GM19351 (cell line): Measurements from ENCODE around the gene FAM171A1.
A peak's percentile ranks its signal among the peaks of the same experiment; 100 is the strongest.

Experiments used
- ATAC-seq: cut with Tn5 transposase; IDR thresholded peaks from one replicate; pipeline ENCODE4 v1.9.1; 2021; ENCODE audit warnings: mild to moderate bottlenecking, moderate library complexity; ENCODE audit not compliant: unreplicated experiment

Gene FAM171A1

DNA sequence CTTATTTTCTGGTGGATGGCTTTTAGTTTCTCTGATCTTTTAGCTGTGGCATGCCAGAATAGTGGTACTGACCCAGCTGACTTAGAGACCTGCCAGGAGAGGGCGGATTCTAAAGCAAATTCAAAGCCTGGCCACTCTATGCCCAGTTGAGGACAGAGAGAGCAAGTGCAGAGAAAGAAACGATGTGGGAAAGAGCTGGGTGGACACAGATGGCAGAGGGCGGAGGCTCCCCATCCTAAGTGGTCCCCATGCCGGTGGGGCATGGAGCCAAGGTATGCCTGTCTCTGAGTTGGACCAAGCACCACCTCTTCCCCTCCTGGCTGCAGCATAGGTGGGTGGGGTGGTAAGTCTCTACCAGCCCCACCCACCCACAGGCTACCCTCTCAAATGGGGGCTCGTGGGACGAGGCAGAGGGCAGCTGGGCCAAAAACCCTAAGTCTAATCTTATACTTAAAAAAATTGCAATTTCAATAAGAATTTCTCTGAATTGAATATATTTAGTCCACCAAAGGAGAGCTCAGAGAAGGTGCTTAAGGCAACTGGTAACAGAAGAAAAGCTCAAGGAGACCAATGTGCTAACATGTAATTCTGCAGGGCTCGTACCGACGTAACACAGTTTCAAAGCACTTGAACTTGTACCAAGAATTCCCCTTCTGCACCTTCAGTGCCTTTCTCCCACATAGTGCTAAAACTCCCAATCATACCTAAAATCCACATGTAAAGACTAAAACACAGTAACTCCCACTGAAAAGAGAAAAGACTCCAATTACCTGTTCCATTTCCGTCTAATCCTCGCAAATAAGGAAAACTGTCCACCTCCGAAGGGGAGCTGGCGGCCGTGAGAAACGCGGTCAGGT is 116.9 kb downstream of the FAM171A1 start:
- ATAC-seq, result peak; percentile 39

DNA sequence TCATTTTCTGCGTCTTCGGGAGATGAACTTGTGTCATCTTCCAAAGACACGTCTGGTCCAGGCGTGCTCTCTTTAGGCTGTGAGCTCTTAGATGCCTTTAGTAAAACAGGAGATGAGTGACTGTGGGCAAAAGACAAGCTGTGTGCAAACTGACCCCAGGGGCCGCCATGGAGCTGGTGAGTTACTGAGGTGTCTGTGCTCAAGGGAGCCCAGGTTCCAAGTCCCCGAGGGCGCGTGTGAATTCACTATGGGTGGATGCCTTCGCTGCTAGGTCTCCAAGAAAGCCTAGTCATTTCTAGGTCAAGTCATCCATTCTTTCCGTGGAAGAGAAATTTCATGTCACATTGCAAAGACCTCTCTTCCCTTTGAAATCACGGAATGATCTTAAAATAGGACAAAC is 118.7 kb downstream of the FAM171A1 start:
- ATAC-seq, result no peak

DNA sequence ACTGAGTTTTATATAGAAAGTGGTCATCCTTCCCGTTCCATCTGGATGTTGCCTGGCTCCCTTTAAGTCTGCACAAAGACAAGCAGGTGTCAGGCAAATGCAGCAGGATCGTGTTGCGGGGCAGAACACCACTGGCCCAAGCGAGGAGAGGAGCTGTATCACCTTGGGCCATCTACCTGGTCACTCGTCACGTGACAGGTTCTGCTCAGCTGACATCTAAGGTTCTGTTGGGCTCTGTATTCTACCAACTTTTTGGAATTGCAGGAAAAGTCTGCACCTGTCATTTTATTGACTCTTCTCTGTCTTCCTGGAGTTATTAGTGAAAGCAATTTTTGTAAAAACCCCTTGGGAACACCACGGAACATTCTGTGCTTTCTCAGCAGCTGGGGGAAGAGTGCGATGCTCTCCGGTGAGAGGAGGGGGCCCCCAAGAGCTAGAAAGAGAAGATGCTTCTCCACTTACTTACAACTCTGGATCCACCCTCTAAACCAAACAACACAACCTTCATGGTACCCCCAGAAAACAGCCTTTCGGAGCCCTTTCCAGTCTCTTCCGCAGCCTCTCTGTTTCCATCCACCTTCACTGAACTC is 119.2 kb downstream of the FAM171A1 start:
- ATAC-seq, result no peak

DNA sequence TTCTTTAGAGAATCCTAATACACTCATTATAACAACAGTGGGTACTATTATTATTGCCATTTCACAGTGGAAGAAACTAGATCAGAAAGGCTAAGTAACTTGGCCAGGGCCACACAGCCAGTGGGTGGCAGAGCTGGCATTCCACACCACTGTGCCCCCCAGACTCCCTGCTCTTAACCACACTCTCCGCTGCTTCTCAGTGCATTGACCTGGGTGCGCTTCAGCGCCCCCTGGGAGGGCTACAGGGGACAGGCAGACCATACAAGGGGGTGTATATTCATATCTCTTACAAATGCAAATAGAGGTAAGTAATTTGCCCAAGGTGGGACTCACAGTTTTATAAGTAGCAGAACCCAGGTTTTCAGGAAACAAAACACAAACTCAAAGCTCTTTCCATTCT is 125.6 kb downstream of the FAM171A1 start:
- ATAC-seq, result no peak

DNA sequence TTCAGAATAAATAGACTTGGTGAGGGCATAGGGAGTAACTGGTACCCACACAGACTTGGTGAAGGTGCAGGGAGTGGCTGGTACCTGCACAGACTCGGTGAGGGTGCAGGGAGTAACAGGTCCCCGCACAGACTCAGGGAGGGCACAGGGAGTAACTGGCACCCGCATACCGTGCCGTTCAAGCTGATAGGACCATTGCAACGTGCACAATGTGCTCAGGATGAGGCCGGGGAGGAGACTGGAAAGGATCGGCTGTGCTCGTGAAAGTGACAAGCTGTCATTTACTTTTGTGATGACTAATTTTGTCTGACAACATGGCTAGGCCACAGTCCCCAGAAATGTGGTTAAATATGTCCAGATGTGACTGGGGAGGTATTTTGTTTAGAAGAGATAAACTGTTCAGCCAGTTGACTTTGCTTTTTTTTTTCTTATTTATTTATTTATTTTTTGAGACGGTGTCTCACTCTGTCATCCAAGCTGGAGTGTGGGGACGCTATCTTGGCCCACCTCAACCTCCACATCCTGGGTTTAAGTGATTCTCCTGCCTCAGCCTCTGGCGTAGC is 126.4 kb downstream of the FAM171A1 start:
- no peak for ATAC-seq

DNA sequence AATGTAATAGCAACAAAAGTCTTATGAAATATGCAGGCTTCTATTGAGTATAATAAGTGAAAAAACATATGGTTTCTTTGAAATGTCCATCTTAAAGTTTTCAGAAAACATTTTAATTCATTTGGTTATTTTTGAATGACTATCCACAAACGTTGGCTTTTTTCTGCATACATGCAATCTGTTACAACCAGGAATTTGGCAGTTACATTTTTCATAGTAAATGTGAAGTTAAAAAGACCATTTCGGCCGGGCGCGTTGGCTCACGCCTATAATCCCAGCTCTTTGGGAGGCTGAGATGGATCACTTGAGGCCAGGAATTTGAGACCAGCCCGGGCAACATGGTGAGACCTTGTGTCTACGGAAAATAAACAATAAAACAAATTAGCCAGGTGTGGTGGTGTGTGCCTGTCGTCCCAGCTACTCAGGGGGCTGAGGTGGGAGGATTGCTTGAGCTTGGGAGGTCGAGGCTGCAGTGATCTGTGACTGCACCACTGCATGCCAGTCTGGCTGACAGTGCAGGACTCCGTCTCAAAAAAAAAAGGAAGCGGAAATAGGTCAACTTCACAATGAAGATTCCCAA is 128.7 kb downstream of the FAM171A1 start:
- no peak for ATAC-seq

DNA sequence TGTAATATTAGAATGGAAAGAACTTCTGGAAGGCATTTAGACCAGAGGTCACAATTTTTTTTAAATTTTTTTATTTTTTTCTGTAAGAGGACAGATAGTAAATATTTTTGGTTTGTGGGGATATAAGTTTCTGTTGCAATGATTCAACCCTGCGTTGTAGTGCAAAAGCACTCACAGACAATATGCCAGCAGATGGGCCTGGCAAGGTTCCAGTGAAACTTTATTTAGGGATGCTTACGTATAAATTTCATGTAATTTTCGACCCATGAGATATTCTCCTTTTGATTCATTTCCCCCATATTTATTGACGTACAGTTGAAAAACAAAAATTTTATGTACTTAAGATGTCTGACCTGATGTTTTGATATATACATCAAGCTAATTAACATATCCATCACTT is 129.8 kb downstream of the FAM171A1 start:
- ATAC-seq, result no peak

DNA sequence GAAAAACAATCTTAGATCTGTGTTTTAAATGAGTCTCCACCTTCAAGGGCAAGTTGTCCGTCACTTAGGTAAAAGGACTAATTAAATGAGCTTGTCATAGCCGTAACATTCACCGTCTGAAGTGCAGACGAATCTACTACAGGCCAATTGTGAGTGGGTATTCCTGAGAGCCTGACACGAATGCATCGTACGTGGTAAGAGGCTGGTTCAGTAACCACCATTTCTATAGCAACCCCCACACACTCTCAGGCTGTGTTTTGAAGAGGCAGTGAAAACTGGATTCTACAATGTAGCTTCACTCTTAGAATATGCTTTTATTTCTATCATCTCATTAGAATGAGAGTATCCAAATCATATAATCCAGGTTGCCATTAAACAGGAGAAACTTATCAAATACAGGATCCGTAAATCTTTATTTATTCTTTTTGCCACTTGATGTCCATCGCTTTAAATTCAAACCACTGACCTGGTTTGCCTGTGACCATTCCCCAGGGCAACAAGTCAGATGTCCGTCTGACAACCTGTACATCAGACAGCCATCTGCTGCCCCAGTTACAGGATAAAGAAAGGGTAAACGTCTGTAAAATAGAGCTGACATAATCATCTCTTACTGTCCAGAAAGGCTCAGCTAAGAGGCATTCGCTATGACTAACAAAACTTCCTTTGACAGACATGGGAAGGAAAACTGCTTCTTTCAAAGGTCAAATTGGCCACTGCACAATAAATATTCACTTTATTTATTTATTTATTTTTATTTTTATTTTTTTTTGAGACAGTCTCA is 132.3 kb downstream of the FAM171A1 start:
- no peak for ATAC-seq

DNA sequence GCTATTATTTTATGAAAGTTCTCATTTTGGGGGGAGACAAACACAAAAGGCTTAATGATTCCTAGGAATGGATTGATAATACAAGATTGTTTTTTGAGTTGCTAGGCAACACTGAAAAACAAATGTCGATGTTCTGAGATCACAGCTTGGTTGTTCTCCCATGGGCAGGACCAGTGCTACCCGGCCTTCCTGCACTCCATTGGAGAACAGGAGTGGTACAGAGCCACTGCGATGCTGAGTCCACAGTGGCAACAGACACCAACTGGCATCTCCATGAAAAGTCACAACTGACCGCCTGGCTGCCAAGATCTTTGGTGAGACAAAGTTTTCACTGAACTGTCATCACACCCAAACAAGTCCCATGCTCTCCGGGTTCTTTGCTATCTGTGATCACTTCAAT is 133.7 kb downstream of the FAM171A1 start:
- ATAC-seq, result no peak

DNA sequence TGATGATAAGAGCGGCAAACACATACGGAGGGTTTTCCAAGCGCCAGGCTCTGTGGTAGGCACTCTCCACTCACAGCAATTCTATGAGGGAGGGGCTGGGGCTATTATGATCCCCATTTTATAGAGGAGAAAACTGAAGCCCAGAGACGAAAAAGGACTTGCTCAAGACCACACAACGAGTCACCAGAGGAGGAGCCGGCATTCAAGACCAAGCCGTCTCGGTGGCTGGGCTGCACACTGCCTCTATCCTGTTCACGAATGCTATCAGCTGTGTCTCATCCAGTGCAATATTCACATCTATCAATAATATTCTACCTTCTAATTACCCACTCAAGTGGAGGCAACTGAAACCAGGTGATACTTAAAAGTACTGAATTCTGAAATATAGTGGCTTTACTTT is 134.7 kb downstream of the FAM171A1 start:
- no peak for ATAC-seq

DNA sequence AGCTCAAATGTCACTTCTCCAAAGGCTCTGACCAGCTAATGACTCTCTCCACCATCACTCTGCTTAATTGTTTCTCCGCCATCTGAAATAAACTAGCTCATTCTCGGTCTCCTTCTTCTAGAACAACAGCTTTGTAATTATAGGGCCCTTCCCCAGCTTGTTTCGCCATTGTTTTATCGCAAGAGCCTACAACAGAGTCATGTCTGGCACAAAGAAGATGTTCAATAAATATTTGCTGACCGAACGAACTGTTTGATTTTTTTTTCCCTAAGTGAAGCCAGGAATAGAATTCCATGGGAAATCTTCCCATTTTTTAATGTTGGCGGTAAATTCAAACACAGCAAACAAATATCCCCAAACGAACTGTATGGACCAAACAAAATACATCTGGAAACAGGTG is 138.8 kb downstream of the FAM171A1 start:
- ATAC-seq, result no peak

DNA sequence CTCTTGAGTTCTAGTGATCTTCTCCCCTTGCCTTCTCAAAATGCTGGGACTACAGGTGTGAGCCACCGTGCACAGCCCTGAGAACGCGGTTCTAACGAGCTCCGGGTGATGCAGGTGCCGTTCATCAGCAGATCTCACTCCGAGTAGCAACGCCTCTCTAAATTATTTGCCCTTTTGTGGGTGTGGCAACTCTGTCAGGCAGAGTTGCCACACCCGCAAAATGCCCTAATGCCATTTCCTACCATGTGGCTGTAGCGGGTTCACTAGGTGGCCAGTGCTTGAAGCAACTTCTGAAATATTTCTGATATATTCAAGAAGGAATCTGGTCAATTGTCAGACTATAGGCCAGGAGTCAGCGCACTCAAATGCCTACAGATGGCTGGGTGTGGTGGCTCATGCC is 139.7 kb downstream of the FAM171A1 start:
- ATAC-seq, result no peak

DNA sequence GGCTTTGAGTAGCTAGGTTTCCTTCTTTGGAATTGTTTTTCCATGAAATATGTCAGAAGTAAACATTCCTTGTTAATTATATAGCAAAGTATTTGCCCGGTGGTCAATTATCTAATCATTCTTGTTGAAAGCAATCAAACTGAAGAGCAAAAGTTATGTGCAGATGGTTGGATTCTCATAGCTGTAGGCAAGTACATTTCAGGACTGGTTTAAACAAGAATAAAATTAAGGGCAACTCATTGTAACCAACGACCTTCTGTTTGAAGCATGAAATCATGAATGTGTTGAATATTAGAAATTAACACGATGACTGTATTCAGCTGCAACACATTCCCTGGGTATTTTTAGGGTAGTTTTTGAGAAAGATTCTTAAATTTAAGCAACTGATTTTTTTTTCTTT is 140.8 kb downstream of the FAM171A1 start:
- ATAC-seq, result no peak

DNA sequence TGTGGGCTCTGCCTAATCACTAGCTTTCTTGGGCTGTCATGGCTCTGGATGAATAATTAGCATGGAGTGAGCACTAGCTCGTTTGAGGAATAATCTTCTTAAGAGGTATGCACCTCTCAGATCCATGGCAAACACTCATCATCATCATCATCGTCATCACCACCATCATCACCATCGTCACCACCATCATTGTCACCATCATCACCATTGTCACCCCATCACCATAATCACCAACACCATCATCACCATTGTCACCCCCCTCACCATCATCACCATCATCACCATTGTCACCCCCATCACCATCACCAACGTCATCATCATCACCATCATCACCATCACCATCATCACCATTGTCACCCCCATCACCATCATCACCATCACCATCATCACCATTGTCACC is 141.8 kb downstream of the FAM171A1 start:
- ATAC-seq, result no peak

DNA sequence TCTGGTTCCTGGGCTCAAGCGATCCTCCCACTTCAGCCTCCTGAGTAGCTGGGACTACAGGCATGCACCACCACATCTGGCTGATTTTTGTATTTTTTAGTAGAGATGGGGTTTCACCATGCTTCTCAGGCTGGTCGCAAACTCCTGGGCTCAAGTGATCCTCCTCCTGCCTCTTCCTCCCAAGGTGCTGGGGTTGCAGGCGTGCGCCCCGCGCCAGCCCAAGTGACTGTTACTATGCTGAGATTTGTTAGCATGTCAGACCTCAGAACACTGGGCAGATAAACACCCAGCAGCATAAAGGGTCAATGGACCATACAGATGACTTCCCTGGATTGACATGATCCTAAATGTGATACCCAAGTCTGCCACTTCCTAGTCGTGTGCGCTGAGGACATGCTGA is 142.7 kb downstream of the FAM171A1 start:
- no peak for ATAC-seq

DNA sequence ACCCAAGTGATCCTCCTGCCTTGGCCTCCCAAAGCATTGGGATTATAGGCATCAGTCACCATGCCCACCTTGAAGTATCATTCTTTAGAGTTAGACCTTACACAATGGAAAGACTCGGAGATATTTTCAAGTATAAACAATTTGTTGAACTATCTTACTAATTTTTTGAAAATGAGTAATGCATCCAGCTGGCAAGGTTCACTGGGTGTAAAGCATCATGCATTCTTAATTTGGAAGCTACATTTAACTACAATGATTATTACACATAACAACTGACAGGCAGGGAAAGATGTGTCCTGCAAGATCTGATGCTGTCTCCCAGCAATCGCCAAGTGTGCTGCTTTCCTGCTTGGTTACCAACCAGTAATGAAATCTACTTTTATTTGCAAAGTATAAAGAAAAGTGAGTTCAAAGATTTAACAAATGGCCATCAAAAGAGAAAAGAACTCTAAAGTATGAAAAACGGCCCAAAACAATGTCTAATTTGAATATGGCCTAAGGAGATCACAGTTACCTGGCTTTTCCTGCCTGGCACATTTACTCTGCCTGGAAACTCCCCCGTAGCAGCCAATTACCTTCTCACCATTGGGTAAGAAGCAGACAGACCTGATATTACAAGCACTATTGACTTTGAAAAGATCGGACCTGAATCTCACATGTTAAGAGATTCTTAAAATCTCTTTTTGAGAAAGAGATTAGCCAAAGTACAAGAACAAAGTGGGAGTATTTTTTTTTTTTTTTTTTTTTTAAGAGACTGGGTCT is 143.3 kb downstream of the FAM171A1 start:
- ATAC-seq, result no peak

DNA sequence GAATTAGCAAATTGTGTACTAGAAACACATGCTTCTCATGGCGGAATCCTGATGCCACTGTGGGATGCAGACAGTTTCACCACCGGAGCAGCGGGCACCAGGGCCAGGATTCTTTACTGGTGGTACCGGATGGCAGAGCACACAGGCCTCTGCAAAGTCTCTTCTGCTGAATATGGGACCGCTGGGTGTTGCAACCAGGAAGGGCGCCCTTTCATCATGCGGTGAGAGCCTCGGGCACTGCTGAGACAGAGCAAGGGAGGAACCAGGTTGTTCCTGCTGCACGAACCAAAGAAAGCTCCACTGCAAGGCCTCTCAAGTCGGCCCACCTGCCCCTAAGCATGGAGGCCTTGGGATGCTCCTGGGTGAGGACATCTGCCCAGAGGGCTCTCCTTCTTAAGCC is 145.6 kb downstream of the FAM171A1 start:
- ATAC-seq, result no peak

DNA sequence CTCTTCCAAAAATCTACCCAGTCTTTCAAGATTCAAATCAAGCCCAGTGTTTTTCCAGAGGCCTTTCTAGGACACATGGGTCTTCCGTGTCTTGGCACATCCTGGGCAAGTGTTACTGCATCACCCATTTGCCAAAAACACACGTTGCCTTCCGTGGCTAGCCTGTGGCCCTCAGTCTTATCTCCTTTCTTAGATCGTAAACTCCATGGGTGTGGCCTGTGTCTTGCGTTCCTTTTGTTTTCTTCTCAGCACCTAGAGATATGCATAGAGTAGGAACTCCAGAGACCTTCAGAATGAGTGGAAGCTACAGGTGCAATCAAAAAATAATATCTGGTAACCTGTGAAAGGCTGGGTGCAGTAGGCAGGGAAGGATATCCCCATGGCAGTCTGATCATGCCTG is 146.1 kb downstream of the FAM171A1 start:
- ATAC-seq, result no peak

DNA sequence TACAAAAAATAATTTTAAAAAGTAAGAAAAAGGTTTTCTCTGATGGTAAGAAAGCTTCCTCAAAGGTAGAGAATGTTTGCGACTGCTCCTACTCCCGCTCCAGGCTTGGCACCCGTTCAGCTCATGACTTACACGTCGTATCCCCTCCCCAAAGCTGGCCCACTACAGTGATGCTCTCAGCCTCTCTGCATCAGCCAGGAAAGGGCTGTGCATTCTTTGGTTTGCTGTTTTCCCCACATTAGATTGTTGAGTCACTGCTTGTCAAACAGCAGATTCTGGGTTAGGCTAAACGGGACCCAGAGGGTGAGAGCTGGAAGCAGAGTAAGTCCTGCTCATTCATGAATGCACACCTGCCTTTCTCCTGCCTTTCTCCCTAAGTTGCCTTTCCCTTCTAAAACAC is 147.9 kb downstream of the FAM171A1 start:
- ATAC-seq, result no peak

DNA sequence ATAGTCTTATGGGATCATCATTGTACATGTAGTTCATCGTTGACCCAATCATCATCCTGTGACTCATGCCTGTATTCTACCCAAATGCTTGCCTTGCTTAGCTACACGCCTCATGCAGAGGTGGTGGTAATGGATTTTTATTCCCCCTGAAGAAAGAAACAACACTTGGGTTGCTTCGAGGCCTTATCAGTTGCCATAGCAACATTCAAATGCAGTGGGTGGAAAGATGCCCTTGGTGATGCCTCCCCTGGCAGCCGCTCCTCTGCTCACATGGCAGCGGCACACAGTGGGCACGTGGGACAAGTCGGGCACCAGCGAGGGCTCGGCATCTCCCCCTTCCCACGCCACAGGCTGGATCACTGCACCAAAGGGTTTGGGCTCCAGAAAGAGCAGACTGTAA is 148.6 kb downstream of the FAM171A1 start:
- ATAC-seq, result no peak

DNA sequence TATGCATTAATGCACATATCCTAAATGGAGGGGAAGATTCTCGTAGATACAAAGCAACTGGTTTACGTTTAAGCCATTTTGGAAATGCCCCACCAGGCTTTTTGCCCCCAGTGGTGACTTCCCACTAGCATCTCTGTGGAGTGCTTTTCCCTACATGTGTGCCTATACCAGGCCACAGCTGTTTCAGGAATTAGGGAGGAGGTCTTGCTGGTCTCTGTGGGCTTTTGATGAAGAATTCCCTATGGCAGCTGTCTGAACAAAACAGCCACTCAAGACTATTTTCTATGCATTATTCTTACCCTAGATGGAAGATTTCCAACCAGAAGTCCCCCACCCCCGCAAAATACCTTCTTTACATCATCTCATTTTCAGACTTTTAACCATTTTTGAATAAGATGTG is 150.6 kb downstream of the FAM171A1 start:
- no peak for ATAC-seq
